NCI-H187 treated with DMSO at 0.1 percent for 48 hours (cell line): ENCODE measurements around the gene CD2BP2.
"Not testable (repeated sequence)": the region's sequence is repeated elsewhere in the genome, so short reads cannot be mapped to it uniquely, and the experiment has no call there.

Source experiments
- DNase-seq: peaks from one replicate; lab custom pipeline; 2025; lab: John Stamatoyannopoulos, UW

Gene CD2BP2

DNA sequence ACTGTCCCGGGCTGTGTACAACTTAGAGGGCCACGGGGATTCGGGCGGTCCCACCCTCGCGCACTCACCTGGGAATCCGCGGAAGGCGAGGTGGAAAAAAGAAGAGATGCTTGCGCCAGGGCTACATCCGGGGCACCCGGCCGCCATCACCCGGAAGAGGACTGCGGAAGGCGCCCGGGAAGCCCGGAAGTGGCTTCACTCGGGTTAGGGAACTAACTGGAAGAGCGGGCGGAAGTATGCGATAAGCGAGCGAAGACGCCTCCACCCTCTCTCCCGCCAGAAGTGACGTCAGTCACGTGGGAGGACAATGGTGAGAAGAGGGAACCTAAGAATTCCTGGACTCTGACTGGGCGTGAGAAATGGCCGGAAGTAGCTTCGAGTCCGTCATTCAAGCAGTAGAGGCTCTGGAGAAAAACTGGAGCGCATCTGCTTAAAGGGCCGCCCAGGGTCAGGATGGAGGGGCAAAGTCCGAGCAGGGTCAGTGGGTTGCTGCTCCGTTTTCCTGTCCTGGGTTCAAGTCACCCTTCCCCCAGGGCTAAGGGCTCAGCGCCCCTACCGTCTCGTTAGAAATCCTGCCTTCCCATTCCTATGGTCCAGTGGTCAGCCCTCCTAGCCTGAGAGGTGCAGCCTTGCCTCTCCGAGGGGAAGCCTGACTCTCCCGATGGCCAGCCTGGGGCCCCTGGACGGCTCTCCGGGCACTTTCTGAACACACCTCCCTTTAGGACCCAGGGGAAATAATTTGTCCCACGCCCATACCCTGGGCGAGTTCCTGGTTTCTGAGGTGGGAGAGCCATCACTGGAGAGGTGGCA, at the start of gene CD2BP2:
Gene CD2BP2 (minus strand): TSS at position 165 of the 810 bp plus-strand sequence. CDS start 627 bp downstream, outside the sequence.
- DNase-seq, result peak; percentile 38

DNA sequence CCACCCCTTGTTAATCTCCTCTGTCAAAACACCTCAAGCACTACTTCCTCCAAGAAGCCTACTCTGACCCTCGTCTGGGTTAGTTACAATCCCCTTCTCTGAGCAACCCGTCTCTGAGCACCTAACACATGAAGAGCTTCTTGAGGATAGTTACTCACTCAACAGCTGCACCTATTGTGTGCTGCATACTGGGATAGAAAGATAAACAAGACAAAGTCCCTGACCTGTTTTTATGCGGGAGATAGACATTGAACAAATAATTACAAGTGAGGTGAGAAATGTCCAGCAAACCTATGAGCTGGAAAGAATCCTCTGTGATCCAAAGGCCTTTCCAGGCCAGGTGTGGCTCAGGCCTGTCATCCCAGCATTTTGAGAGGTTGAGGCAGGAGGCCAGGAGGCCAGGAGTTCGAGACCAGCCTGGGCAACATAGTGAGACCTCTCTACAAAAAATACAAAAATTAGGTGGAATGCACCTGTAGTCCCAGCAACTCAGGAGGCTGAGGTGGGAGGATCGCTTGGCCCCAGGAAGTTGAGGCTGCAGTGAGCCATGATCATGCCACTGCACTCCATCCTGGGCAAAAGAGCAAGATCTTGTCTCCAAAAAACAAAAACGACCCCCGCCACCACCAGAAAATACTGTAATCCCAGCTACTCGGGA, 46.8 kb upstream of the CD2BP2 start:
- DNase-seq, result no peak

DNA sequence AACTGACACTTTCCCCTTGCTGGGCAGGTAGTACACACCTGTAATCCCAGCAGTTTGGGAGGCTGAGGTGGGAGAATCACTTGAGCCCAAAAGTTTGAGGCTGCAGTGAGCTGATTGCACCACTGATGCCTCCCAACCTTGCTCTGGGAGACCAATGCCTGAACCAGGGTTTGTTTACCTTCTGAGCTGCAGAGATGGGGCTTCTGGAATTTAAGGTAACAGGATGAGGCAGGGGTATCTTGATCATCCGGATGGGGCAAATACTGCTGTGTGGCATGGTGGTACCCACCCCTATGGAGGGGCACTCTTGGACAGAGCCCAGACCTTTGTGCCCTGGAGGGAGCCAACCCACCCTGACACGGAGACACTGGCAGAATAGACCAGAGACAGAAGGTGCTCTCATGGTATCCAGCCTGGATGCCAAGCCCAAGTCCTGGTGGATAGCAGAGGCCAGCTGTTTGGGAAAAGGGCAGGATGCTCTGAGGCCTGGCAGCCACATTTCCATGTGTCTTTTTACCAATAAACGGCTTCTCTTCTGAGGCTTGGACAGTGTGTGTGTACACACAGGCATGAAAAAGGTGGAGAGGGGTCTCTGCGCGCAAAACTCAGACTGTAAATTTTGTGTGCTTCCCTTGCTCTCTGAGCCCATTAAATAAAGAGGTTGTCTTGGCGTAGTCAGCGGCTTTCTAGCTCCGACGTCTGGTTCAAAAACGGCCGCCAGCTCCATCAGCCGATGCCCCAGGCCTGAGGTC, 44.5 kb upstream of the CD2BP2 start:
- no peak for DNase-seq

DNA sequence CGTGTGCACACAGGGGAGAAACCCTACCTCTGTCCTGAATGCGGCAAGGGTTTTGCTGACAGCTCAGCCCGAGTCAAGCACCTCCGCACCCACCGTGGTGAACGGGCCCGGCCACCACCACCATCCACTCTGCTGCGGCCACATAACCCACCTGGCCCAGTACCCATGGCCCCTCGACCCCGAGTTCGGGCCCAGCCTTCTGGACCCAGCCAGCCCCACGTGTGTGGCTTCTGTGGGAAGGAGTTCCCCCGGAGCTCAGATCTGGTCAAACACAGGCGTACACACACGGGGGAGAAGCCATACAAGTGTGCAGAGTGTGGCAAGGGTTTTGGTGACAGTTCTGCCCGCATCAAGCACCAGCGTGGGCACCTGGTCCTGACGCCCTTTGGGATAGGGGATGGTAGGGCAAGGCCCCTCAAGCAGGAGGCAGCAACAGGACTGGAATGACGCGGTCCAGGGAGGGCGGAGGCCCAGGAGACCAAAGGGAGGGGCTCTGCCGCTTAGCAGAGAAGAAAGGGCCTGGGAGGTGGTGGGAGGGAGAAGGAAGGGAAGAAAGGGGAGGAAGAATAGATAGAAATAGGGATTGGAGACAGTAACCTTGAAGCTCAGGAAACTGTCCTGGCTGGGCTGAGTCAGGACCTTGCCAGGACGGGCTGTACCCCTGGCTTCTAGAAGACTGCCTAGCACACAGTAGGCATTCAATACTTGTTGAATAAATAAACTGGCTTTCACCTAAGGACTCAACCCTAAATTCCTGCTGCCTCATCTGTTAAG, 43.7 kb upstream of the CD2BP2 start:
- no peak for DNase-seq

DNA sequence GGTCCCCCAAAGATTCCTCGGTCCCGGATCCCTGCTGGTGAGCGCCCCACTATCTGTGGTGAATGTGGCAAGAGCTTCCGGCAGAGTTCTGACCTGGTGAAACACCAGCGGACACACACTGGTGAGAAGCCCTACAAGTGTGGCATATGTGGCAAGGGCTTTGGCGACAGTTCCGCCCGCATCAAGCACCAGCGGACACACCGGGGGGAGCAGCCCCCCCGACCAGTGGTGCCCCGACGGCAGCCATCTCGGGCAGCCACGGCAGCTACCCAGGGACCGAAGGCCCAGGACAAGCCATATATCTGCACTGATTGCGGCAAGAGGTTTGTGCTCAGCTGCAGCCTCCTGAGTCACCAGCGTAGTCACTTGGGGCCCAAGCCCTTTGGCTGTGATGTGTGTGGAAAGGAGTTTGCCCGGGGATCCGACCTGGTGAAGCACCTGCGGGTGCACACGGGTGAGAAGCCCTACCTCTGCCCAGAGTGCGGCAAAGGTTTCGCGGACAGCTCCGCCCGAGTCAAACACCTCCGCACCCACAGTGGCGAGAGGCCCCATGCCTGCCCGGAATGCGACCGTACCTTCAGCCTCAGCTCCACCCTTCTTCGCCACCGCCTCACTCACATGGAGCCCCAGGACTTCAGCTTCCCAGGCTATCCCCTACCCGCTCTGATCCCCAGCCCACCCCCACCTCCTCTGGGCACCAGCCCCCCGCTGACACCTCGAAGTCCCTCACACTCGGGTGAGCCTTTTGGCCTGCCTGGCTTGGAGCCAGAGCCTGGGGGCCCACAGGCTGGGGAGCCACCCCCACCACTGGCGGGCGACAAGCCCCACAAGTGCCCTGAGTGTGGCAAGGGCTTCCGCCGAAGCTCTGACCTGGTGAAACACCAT, 42.9 kb upstream of the CD2BP2 start:
- DNase-seq, result no peak

DNA sequence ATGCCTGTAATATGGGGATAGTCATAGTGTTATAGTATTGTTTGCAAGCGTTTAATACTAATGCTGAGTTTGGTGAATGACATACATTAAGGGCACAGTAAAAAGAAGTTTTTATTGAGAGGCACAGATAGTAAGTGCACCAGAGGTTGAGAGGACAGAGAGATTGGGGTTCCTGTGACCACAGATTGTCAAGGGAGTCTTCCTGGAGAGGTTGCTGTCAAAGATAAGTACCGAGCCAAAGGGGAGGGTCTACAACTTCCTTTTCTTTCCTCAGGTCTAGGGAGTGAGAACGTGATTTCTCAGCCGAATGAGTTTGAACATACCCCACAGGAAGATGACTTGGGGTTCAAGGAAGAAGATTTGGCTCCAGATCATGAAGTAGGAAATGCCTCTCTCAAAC, 41.9 kb upstream of the CD2BP2 start:
- no peak for DNase-seq

DNA sequence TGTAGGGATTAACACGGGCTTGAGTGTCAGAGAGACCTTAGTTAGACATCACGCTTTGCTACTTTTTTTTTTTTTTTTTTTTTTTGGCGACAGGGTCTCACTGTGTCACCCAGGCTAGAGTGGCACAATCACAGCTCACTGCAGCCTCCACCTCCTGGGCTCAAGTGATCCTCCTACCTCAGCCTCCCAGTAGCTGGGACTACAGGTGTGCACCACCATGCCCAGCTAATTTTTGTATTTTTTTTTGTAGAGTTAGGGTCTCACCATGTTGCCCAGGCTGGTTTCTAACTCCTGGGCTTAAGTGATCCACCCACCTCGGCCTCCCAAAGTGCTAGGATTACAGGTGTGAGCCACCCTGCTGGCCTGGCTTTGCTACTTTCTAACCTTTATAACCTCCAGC, 41.5 kb upstream of the CD2BP2 start:
- not testable (repeated sequence) for DNase-seq

DNA sequence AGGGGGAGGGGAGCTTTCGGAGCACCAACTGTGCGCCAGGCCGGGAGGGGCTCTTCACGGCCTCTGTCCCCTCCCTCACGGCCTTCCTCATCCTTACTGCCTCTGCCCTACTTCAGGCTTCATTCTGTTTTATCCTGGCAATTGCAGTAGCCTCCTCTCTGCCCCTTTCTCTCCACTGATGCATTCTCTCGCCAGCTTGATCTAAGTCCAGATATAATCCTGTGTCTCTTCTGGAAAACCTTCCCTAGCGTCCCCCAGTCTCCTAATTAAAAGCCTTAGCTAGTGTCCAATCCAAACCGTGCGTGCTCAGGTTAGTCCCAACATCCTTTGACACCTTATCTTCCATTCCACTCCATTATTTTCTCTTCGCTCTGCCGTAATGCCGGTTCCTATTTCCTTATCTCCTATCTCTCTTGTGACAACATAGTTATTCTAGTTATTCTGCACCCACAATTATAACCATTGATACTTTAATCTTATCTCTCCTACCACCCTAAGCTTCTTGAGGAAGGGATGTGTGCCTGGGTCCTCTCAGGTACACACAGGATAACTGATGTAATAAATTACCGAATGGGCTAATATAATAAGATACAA, 41.0 kb upstream of the CD2BP2 start:
- DNase-seq, result no peak

DNA sequence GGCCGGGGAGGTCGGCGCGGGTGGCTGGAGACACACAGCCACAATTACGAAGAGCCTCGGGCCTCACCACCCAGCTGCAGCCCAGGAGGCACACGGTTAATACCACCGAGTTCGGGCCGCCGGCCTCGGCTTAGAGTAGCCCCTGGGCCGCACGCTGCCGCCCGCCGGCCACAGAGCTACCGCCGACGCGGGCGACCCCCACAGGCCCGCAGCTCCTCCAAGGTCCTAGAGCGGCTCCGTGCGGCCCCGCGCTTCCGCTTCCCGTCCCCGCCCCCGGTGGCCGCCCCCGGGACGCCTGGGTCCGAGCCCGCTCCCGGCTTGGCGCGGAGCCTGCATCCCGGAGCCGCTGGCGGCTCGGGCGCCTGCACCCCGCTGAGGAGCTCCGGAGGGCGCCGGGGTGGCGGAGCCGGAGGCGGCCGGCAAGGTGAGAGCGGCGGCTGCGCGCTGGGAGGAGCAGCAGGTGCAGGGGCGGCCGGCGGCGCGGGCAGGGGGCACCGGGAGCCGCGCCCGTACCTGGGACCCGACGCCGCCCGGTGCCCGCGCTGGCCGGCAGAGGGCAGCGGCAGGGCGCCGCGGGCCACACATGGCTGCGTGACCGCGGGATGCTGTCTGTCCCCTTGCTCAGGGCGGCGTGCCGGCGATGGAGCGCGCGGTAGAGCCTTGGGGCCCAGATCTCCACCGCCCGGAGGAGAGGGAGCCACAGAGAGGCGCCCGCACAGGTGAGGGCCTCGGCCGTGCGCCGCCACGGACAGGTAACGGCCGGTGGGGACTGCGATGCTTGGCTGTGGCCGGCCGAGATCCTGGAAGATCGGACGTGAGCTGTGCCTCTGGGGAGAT, 40.3 kb upstream of the CD2BP2 start, which contains the start of gene ZNF48:
Gene ZNF48 (plus strand): TSS at position 266 of the 837 bp plus-strand sequence. CDS start 375 bp downstream, at position 641.
- no peak for DNase-seq

DNA sequence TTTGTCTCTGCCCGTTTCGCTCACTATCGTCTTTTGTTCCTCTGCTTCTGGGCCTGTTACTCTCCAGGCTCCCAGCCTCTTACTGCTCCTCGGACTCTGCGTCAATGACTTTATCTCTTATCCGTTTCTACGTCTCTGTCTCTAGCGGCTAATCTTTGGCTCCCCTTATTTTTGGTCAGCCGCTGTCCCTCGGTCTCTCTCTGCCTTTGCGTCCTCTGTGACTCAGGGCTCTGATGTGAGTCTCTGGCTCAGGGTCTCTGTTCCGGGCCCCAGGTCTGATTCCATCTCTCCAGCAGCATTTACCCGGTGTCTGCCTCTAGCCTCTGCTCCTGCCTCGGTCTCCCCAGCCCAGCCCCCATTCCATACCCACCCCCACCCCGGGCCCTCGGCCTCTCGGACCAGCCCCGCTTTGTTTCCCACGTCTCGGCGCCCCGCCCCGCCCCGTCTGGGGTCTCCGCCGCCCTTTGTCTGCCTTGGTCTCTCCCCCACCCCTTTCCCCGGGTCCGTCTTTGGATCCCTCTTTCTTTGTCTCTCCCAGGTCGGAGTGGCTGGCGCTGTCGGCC, 39.6 kb upstream of the CD2BP2 start:
- no peak for DNase-seq

DNA sequence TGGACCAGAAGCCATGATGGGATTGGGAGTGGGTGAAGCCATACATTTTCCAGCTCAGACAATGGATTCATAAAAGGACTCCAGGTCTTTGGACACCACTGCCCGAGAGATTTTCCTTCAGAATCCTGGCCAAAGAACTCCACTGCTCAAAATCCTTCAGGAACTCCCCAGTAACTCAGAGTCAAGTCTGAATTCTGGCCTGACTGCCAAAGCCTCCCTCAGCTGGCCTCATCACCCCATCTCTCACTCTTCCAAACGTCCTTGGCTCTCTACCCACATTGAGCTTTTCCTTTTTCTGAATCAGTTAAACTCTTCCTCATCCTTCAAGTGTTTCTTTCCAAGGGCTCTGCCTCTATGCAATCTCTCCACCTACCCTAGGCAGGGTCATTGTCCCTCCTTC, 28.4 kb upstream of the CD2BP2 start:
- DNase-seq, result no peak

DNA sequence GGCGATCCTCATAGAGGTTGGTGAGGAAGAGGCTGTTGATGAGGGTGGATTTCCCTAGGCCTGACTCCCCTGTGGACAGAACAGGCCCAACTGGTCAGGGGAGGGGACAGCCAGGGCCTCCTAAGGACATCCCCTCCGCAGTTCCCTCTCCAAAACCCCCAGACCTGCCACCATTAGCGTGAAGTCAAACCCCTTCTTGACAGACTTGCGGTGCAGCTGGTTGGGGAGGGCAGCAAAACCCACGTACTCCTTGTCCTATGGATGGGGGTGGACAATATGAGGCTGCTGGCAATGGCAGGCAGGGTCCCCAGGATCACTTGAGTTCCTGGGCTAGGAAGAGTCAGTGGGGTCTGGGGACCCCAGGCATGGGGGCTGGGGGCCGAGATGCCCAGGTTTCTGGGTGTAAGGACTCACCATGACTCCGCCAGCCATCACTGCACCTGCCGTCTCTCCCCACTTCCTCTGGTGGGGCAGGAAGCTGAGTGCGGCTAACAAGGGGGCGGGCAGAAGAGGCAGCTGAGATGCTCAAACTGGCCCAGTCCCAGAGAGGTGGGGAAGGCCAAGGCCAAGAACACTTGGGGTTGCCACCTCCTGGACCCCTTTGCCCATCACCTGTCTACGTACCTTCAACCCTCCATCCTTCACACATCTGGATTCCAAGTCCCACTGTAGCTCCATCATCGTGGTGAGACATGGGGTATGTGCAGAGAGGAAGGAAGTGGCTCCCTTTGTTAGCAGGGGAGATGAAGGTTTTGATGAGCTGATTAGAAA, 27.2 kb upstream of the CD2BP2 start, which contains the start of gene SEPTIN1:
Gene SEPTIN1 (minus strand): TSS at position 451 of the 771 bp plus-strand sequence. CDS start 19 bp downstream, at position 432.
- no peak for DNase-seq

DNA sequence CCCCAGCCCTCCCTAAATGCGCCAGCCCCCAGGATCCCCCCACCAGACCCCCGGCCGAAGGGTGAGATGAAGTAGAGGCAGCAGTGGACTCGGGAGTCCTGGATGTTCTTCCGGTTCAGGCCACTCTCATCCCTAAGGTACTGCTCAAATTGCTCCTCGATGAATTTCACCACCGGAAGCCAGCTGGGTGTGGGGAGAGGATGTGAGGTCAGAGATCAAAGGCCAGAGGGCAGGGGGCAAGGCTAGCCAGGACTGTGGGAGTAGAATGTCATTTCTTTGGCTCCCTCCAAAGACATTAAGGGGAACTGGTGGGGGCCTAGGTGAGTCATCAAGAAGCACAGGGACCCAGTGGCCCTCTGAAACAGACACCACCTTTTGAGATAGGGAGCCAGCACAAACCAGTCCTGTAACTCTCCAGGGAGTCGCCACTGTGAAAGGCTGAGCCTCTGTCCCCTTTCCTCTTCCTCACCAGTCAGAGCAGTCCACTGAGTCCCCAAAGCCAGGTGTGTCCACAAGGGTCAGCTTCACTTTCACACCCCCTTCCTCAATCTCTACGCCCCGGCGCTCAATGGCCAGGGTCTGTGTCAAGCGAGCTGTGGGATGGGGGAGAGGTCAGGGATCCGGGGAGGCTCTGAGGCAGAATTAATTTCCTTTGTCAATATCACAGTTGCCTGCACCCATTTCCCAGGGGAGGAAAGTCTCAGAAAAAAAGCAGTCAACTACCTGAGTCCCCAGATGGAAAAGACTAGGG, 26.4 kb upstream of the CD2BP2 start:
- no peak for DNase-seq

DNA sequence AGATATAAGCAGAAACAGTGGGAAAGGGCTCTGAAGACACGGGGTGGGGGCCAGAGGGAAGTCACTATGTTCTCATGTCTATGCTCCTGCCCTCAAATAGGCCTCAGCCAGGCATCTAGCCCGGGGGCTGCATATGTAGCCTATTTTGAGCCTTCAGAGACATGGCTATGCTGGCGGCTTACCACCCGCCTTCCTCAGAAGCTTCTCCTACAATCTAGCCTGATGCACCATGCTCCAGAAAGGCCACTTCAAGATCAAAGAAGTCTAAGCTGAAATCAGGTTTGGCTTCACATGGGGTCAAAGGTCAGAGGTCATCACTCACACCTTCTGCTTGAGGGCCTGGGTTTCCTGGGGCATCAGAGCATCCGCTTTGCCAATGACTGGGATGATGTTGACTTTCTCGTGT, 25.7 kb upstream of the CD2BP2 start:
- no peak for DNase-seq

DNA sequence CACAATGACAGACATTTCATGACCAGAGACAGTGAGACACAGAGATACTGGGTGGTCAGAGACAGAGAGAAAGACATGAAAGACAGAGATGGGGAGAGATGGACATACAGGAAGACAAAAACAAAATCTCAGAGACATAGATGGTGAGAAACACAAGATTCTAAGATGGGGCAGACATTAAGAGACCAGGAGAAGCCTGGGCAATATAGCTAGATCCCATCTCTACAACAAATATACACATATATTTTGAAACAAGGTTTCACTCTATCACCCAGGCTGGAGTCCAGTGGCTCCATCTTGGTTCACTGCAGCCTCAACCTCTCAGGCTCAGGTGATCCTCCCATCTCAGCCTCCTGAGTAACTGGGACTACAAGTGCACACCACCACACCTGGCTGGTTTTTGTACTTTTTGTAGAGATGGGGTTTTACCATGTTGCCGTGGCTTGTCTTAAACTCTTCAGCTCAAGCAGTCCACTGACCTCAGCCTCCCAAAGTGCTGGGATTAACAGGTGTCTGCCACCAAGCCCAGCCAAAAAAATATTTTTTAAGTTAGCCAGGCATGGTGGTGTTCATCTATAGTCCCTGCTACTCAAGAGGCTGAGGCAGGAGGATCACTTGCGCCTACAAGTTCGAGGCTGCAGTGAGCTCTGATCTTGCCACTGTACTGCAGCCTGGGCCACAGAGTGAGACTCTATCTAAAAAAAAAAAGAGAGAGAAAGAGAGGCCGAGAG, 25.1 kb upstream of the CD2BP2 start:
- DNase-seq, result no peak

DNA sequence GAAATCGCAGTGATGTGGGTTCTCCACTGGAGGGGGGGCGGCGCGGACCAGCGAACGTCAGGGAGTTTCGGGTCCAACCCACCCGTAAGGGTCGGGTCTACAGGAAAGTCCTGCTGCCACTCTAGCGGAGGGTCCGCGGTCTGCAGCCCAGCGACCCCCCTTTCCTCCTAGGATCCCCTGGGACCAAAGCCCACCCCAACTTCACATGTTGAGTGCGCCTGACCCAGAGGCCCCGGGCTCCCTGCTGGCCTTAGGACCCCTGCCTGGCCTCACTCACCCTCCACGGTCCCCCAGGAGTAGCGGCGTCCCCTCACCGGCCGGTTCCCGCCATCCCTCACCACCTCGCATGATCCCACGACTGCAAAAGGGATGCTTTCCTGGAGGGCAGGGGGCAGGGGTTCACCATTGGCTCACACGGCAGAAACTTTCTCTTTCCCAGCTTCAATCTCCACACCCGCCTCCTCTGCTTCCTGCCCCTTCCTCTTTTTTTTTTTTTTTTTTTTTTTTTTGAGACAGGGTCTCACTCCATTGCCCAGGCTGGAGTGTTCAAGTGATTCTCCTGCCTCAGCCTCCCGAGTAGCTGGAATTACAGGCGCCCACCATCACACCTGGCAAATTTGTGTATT, 24.2 kb upstream of the CD2BP2 start:
- DNase-seq, result no peak
